GM12891 (cell line): ENCODE data around the gene MYMK.

Experiments used
- PAX5 ChIP-seq: IDR thresholded peaks from 2 replicates; pipeline ENCODE4 v1.6.1; 2011; ENCODE audit warnings: low read length, moderate library complexity, mild to moderate bottlenecking; ENCODE audit not compliant: insufficient read depth, severe bottlenecking
- POLR2A ChIP-seq: IDR thresholded peaks from 2 replicates; pipeline ENCODE4 v1.6.1; 2011; ENCODE audit warnings: low read depth, low read length, control low read depth
- POLR2AphosphoS5 ChIP-seq: IDR thresholded peaks from 2 replicates; pipeline ENCODE4 v1.6.1; 2011; ENCODE audit warnings: low read depth, low read length, control low read depth
- SPI1 ChIP-seq: IDR thresholded peaks from 2 replicates; pipeline ENCODE4 v1.6.1; 2011; ENCODE audit warnings: low read depth, low read length, control low read depth
- TAF1 ChIP-seq: IDR thresholded peaks from 2 replicates; pipeline ENCODE4 v1.6.1; 2011; ENCODE audit warnings: low read depth, low read length, control low read depth

DNA sequence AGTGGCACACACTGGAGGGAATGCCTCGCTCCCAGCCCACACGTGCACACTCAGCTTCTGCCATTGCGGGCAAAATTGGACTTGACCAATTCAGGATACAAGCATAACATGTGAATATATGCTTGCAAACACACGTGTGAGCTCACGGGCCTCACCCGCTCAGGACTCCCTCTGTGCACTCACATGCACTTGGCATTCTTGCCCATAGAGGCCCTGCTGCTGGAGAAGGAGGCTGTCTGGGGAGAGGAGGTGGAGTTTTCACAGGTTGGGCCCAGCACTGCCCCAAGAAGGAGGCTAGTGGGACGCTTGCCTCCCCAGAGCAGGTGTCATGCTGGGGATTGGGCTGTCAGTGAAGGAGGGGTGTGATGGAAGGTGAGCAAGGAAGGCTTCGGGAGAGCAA is 1.7 kb downstream of the MYMK start:
- no peak for TF ChIP-seq POLR2AphosphoS5
- no peak for TF ChIP-seq TAF1
- no peak for TF ChIP-seq POLR2A
- no peak for TF ChIP-seq PAX5
- no peak for TF ChIP-seq SPI1
